Measurements from ENCODE around the gene C15orf39. TPM values are rescaled to one million over a fixed set of nuclear protein-coding genes. Genes with fewer than 3 reads are reported as not detected.

Gene C15orf39
- total RNA-seq, 1 experiment from 2014 or later, result 41.3 TPM

DNA sequence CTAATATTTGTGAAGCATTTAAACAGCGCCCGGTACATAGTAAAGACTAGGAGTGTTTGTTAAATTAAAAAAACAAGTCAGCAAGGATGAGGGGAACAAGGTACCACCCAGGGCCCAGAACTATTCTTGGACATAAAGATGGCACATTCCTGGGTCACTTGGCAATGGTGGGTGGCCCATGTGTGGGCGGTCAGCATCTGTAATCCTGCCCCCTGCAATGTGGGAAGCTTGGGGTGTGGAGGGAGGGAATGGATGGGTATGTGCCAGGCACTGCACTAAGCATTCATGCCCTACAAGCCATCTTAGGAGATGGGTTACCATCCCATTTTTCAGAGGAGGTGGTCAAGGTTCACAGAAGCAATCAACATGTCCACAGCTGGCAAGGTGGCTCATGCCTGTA lies 7.3 kb upstream of the C15orf39 start:
- TF ChIP-seq EZH2 (IDR thresholded peaks at IDR 0.05; ENCODE audit: low read depth), result no peak
- TF ChIP-seq, protein P1, sequence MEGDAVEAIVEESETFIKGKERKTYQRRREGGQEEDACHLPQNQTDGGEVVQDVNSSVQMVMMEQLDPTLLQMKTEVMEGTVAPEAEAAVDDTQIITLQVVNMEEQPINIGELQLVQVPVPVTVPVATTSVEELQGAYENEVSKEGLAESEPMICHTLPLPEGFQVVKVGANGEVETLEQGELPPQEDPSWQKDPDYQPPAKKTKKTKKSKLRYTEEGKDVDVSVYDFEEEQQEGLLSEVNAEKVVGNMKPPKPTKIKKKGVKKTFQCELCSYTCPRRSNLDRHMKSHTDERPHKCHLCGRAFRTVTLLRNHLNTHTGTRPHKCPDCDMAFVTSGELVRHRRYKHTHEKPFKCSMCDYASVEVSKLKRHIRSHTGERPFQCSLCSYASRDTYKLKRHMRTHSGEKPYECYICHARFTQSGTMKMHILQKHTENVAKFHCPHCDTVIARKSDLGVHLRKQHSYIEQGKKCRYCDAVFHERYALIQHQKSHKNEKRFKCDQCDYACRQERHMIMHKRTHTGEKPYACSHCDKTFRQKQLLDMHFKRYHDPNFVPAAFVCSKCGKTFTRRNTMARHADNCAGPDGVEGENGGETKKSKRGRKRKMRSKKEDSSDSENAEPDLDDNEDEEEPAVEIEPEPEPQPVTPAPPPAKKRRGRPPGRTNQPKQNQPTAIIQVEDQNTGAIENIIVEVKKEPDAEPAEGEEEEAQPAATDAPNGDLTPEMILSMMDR (conservative IDR thresholded peaks at IDR 0.05), result no peak

GRCh38 chr15:75195122-75195765 lies 6.4 kb upstream of the C15orf39 start:
- POLR2A ChIA-PET (ENCODE audit: unreplicated experiment), result no interaction called here

More for the DNA sequence above, 7.3 kb upstream of the C15orf39 start:
- Histone ChIP-seq H3K36me3 (ENCODE audit: low read depth) (no peaks in the 10 kb centered on the region), H3K79me2 (ENCODE audit: low read depth) (no peaks in the 10 kb centered on the region), H3F3A (ENCODE audit: insufficient read depth, low read depth) (peaks cover 5% of the 10 kb centered on the region; the same call in 1 of the 2 replicates), H2AFZ (no peak overlapping the region), H3K9me3 (ENCODE audit: insufficient read depth, low read depth) (no peaks in the 10 kb centered on the region; the same call in 1 of the 2 replicates), H3K4me3 (no peak overlapping the region), H3K4me1 (replicated peaks; ENCODE audit: insufficient read depth) (peaks cover 11% of the 10 kb centered on the region), H3K27me3 (ENCODE audit: insufficient read depth, low read depth) (no peaks in the 10 kb centered on the region), H3K27ac (no peak overlapping the region), H3K4me2 (no peak overlapping the region), H4K20me1 (ENCODE audit: insufficient read depth) (no peaks in the 10 kb centered on the region), H3K9me2 (ENCODE audit: insufficient read depth) (no peaks in the 10 kb centered on the region)
- no peak for DNase-seq
- intact Hi-C loops (cut with micrococcal nuclease; ENCODE audit: unreplicated experiment), result no loop called here
- CTCF ChIA-PET, result no interaction called here
- POLR2A ChIA-PET (ENCODE audit: unreplicated experiment), result interaction anchor here (0.6 kb wide), 1 partner anchor 63 kb away, joined by 5 read pairs; no protein-coding TSS in a partner anchor
- no TSS peak for BruUV-seq (replicated peaks)

GRCh38 chr15:75195766-75196241 lies 5.9 kb upstream of the C15orf39 start:
- no peak for DNase-seq
- no peak overlapping the region for H3K4me2 ChIP-seq
- H3K36me3 ChIP-seq (ENCODE audit: low read depth), result no peaks in the 10 kb centered on the region
- H3K27me3 ChIP-seq (ENCODE audit: insufficient read depth, low read depth), result no peaks in the 10 kb centered on the region
- intact Hi-C loops (cut with micrococcal nuclease; ENCODE audit: unreplicated experiment), result no loop called here
- ChIA-PET CTCF (no interaction called here), POLR2A (ENCODE audit: unreplicated experiment) (interaction anchor here (0.6 kb wide), 1 partner anchor 152 kb away, joined by 11 read pairs; no protein-coding TSS in a partner anchor)
- H3K9me2 ChIP-seq (ENCODE audit: insufficient read depth), result no peaks in the 10 kb centered on the region
- H4K20me1 ChIP-seq (ENCODE audit: insufficient read depth), result no peaks in the 10 kb centered on the region
- H3K4me1 ChIP-seq (replicated peaks; ENCODE audit: insufficient read depth), result peaks cover 23% of the 10 kb centered on the region
- no peak overlapping the region for H2AFZ ChIP-seq
- no peak for TF ChIP-seq EZH2 (IDR thresholded peaks at IDR 0.05; ENCODE audit: low read depth)
- TF ChIP-seq, protein P1 (conservative IDR thresholded peaks at IDR 0.05), result no peak
- BruUV-seq (replicated peaks), result no TSS peak
- peaks cover 7% of the 10 kb centered on the region; the same call in 1 of the 2 replicates for H3F3A ChIP-seq (ENCODE audit: insufficient read depth, low read depth)
- no peak overlapping the region for H3K27ac ChIP-seq
- H3K9me3 ChIP-seq (ENCODE audit: insufficient read depth, low read depth), result no peaks in the 10 kb centered on the region; the same call in 1 of the 2 replicates
- no peaks in the 10 kb centered on the region for H3K79me2 ChIP-seq (ENCODE audit: low read depth)
- H3K4me3 ChIP-seq, result no peak overlapping the region

More at GRCh38 chr15:75195122-75195765, 6.4 kb upstream of the C15orf39 start:
- Histone ChIP-seq H4K20me1 (ENCODE audit: insufficient read depth) (no peaks in the 10 kb centered on the region), H3K27me3 (ENCODE audit: insufficient read depth, low read depth) (no peaks in the 10 kb centered on the region), H2AFZ (no peak overlapping the region), H3F3A (ENCODE audit: insufficient read depth, low read depth) (peaks cover 6% of the 10 kb centered on the region; the same call in 1 of the 2 replicates), H3K4me2 (no peak overlapping the region), H3K79me2 (ENCODE audit: low read depth) (no peaks in the 10 kb centered on the region), H3K4me3 (no peak overlapping the region), H3K36me3 (ENCODE audit: low read depth) (no peaks in the 10 kb centered on the region), H3K27ac (no peak overlapping the region), H3K9me3 (ENCODE audit: insufficient read depth, low read depth) (no peaks in the 10 kb centered on the region; the same call in 1 of the 2 replicates), H3K4me1 (replicated peaks; ENCODE audit: insufficient read depth) (peaks cover 19% of the 10 kb centered on the region), H3K9me2 (ENCODE audit: insufficient read depth) (no peaks in the 10 kb centered on the region)
- TF ChIP-seq, protein P1 (conservative IDR thresholded peaks at IDR 0.05), result no peak
- no peak for TF ChIP-seq EZH2 (IDR thresholded peaks at IDR 0.05; ENCODE audit: low read depth)
- intact Hi-C loops (cut with micrococcal nuclease; ENCODE audit: unreplicated experiment), result no loop called here
- CTCF ChIA-PET, result no interaction called here
- no TSS peak for BruUV-seq (replicated peaks)
- DNase-seq, result no peak
